ENCODE measurements around the gene DLG5.

Gene DLG5

DNA sequence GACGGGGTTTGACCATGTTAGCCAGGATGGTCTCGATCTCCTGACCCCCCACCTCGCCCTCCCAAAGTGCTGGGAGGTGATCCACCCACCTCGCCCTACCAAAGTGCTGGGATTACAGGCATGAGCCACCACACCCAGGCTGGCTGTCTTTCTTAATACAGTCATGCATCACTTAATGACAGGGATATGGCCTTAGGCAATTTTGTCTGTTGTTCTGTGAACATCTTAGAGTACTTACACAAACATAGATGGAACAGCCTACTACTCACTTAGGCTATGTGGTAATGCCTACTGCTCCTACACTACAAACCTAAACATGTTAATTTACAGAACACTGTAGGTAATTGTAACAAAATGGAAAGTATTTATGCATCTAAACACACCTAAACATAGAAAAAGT is 182.3 kb downstream of the DLG5 start:
- TF ChIP-seq, protein P1, sequence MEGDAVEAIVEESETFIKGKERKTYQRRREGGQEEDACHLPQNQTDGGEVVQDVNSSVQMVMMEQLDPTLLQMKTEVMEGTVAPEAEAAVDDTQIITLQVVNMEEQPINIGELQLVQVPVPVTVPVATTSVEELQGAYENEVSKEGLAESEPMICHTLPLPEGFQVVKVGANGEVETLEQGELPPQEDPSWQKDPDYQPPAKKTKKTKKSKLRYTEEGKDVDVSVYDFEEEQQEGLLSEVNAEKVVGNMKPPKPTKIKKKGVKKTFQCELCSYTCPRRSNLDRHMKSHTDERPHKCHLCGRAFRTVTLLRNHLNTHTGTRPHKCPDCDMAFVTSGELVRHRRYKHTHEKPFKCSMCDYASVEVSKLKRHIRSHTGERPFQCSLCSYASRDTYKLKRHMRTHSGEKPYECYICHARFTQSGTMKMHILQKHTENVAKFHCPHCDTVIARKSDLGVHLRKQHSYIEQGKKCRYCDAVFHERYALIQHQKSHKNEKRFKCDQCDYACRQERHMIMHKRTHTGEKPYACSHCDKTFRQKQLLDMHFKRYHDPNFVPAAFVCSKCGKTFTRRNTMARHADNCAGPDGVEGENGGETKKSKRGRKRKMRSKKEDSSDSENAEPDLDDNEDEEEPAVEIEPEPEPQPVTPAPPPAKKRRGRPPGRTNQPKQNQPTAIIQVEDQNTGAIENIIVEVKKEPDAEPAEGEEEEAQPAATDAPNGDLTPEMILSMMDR (IDR thresholded peaks at IDR 0.05; ENCODE audit: extremely low read depth, missing control alignments): no peak
- DNase-seq (ENCODE audit: low spot score): no peak

DNA sequence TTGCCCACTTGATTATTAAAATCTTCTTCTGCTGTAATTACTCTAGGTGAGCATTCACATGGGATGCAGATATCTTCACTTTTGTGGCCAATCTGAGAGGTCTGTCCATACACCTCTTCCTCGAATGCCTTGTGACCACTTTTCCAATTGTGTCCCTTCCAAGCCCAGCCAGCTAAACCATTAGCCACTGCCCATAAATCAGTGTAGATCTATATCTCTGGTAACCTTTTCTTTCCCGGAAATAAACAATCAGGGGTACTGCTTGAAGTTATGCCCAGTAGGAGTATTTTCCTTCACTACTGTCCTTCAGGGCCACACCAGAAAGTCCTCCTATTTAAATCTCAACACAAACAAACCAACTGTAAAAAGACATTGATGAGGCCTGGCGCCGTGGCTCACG is 184.4 kb downstream of the DLG5 start:
- no peak for DNase-seq (ENCODE audit: low spot score)

GRCh38 chr10:77741746-77742145 is 184.8 kb downstream of the DLG5 start:
- TF ChIP-seq, protein P1 (IDR thresholded peaks at IDR 0.05; ENCODE audit: extremely low read depth, missing control alignments): no peak
- no peak for DNase-seq (ENCODE audit: low spot score)

More for the DNA sequence above, 184.4 kb downstream of the DLG5 start:
- TF ChIP-seq, protein P1 (IDR thresholded peaks at IDR 0.05; ENCODE audit: extremely low read depth, missing control alignments): no peak
